WI38 (cell line): Measurements from ENCODE around the gene TEFM.

Source experiments
- H3K4me3 ChIP-seq: 2 replicates; pipeline ENCODE4 v1.5.1; 2011; ENCODE audit warnings: low read depth, mild to moderate bottlenecking, control low read depth, low read length
- TF ChIP-seq, protein P1 (sequence below): IDR thresholded peaks from 2 replicates; pipeline ENCODE4 v1.5.1; 2012; ENCODE audit warnings: low read depth, mild to moderate bottlenecking, control low read depth, low read length

Gene TEFM, protein sequence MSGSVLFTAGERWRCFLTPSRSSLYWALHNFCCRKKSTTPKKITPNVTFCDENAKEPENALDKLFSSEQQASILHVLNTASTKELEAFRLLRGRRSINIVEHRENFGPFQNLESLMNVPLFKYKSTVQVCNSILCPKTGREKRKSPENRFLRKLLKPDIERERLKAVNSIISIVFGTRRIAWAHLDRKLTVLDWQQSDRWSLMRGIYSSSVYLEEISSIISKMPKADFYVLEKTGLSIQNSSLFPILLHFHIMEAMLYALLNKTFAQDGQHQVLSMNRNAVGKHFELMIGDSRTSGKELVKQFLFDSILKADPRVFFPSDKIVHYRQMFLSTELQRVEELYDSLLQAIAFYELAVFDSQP

GRCh38 chr17:30906101-30906911, at the start of gene TEFM:
Gene TEFM (minus strand): TSS chr17:30906238. CDS start chr17:30906198, 40 bp downstream.
- peak within 1 kb of the TSS; percentile 95 for H3K4me3 ChIP-seq
- TF ChIP-seq, protein P1, sequence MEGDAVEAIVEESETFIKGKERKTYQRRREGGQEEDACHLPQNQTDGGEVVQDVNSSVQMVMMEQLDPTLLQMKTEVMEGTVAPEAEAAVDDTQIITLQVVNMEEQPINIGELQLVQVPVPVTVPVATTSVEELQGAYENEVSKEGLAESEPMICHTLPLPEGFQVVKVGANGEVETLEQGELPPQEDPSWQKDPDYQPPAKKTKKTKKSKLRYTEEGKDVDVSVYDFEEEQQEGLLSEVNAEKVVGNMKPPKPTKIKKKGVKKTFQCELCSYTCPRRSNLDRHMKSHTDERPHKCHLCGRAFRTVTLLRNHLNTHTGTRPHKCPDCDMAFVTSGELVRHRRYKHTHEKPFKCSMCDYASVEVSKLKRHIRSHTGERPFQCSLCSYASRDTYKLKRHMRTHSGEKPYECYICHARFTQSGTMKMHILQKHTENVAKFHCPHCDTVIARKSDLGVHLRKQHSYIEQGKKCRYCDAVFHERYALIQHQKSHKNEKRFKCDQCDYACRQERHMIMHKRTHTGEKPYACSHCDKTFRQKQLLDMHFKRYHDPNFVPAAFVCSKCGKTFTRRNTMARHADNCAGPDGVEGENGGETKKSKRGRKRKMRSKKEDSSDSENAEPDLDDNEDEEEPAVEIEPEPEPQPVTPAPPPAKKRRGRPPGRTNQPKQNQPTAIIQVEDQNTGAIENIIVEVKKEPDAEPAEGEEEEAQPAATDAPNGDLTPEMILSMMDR: no peak

DNA sequence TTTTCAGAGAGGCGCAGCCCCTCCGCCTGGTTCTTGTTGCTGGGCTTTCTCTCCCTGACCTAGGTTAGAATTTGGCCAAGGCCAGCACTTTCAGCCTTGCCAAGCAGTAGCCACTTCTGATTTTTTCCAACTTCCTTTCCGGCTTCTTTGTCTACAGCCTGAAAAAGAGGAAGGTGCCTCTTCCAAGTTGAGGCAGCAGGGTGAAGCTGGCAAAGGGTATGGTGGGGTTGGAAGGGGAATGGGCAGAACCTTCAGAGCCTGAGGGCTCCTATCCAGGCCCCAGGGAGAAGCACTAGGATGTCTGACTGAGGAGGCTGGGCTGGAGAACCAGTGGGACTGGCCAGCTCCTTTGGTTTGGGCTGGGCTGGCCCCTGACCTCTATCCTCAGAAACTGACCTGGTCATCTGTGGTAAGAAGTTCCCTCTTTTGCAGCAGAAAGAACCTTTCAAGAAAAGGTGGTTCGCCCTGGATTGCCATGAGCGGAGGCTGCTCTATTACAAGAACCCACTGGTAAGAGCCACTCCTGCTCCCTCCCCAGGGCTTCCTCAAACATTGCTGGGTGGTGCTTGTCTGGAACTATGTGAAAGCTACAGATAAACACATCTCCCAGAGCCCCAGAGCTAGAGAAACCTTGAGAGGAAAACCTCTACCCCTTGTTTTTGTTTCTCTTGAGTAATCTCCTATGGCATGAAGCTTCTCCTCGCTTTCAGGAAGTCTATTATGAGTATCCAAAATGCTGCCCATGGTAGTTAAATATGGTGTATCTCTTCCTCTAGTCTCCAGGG, 48.2 kb upstream of the TEFM start:
- no peak overlapping the region for H3K4me3 ChIP-seq
- TF ChIP-seq, protein P1: no peak

DNA sequence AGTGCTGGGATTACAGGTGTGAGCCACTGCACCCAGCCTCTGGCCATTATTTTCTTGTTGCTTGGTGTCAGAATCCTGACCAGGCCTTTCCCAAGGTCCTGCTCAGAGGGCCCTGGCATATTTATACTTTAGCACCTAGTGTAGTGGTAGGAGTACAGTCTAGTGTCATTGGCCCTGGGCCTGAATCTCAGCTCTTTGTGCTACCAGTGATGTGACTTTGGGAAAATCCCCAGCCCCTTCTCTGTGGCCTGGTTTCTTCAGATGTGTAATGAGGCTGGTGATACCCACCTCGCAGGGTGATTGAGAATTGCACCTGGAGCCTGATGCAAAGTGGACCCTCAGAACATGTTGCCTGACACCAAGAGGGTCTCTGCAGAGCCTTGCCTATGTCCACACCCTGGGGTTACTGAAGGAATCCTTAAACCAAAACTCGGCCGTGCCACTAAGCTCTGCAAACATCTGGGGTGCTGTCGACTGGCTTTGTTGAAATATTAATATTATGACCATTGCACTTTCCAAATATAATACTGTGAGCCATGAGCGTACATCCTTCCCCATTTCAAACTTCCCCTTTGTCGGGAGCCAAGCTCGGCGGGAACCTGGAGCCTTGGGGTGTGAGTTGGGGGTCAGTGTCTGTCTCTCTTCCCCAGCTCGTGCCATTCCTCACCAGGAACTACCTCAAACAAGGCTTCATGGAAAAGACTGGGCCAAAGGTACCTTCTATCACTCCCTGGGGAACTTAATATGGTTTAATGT, 46.8 kb upstream of the TEFM start:
- TF ChIP-seq, protein P1: no peak
- no peak overlapping the region for H3K4me3 ChIP-seq

GRCh38 chr17:30950669-30951399, 44.8 kb upstream of the TEFM start:
- no peak overlapping the region for H3K4me3 ChIP-seq
- TF ChIP-seq, protein P1: no peak

GRCh38 chr17:30950189-30950588, 44.2 kb upstream of the TEFM start:
- TF ChIP-seq, protein P1: no peak
- H3K4me3 ChIP-seq: no peak overlapping the region

DNA sequence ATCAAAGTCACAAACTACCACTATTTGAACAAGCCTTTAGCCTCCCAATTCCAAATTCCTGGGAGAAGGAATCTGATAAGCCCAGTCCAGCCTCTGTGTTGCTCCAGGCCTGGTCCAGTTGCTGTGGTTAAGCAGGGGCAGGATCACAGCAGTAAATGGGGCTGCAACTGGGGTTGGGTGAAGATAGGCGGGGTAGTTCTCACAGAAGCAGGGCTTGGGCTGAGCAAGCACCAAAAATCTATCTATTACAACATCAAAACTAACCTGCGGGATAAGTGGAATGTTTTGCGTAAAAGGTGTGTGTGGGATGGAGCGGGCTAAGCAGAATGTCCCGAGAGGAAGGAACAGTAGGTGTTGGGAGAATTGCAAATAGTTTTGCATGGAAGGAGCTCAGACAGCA, 41.8 kb upstream of the TEFM start:
- TF ChIP-seq, protein P1: no peak
- H3K4me3 ChIP-seq: no peak overlapping the region
